Testis (tissue), 2 donors: Measurements from ENCODE around the gene PTPRT.

Experiments
- CTCF ChIP-seq, 3 experiments: fragments of 450-650 bp in 2 of 3; fragments of 200-600 bp in 1 of 3; sonication (generic) in 1 of 3; IDR thresholded peaks; one replicate each; pipeline ENCODE4 v1.5.1; 2016 to 2019; ENCODE audit warnings: antibody characterized with exemption in 3 of 3, mild to moderate bottlenecking in 2 of 3, moderate library complexity in 1 of 3
- POLR2A ChIP-seq: fragments of 450-650 bp; IDR thresholded peaks from one replicate; pipeline ENCODE4 v1.6.1; 2017; ENCODE audit warnings: antibody characterized with exemption, mild to moderate bottlenecking, moderate library complexity

GRCh38 chr20:42214074-42214473, 975.6 kb downstream of the PTPRT start:
- TF ChIP-seq POLR2A: no peak
- TF ChIP-seq CTCF (IDR thresholded peaks at IDR 0.05): no peak
